Endothelial cell of umbilical vein (primary cell): ENCODE results near the gene VSTM2B. TPM values are rescaled to one million over a fixed set of nuclear protein-coding genes. Genes with fewer than 3 reads are reported as not detected.

ENCODE experiments used
- BruUV-seq: library from RNA; stranded (reverse); fragments of 400-500 nt; replicated peaks from 2 replicates; lab custom pipeline; 2021; lab: Mats Ljungman, UMichigan
- CTCF ChIA-PET: fragments of 300-600, 350-600 bp; sonication (Branson Sonifier 250); formaldehyde crosslinking; loops from one replicate; lab custom pipeline; 2021; ENCODE audit warnings: antibody characterized with exemption, inconsistent platforms; lab: Charles Lee
- POLR2A ChIA-PET: fragments of 300-600, 350-600 bp; sonication (Branson Sonifier 250); formaldehyde crosslinking; loops from one replicate; lab custom pipeline; 2021; ENCODE audit warnings: antibody characterized with exemption, inconsistent platforms; lab: Charles Lee
- DNase-seq: peaks from one replicate; pipeline ENCODE4 v3.0.0-alpha.2; 2011; ENCODE audit warnings: low read depth, low spot score
- FAIRE-seq: peaks from 2 replicates; lab custom pipeline; 2011; peaks lifted over from hg19 to GRCh38; lab: Jason Lieb, UNC
- H2AFZ ChIP-seq: 2 replicates; pipeline ENCODE4 v1.6.0; 2012; ENCODE audit warnings: low read depth, low read length, control low read depth, inconsistent platforms
- H3K27ac ChIP-seq: 2 replicates; pipeline ENCODE4 v1.5.1; 2011; ENCODE audit warnings: low read depth, mild to moderate bottlenecking, control low read depth, low read length, moderate library complexity; ENCODE audit not compliant: insufficient read depth
- H3K27me3 ChIP-seq, 2 experiments: 2 replicates each; pipeline versions ENCODE4 v1.6.0 to v1.6.1; 2011; ENCODE audit warnings: low read length in 2 of 2, mixed read lengths in 1 of 2; ENCODE audit not compliant: control insufficient read depth in 2 of 2, insufficient read depth in 2 of 2
- H3K36me3 ChIP-seq, 2 experiments: 2 replicates in 1 of 2; 3 replicates in 1 of 2; pipeline ENCODE4 v1.5.1; 2011; ENCODE audit warnings: low read length in 2 of 2, mild to moderate bottlenecking in 1 of 2, moderate library complexity in 1 of 2; ENCODE audit not compliant: control insufficient read depth in 2 of 2, insufficient read depth in 2 of 2; ENCODE audit errors: extremely low read depth in 1 of 2
- H3K4me1 ChIP-seq: 3 replicates; pipeline ENCODE4 v1.5.1; 2011; ENCODE audit warnings: mild to moderate bottlenecking, low read length; ENCODE audit not compliant: control insufficient read depth, insufficient read depth; ENCODE audit errors: extremely low read depth
- H3K4me2 ChIP-seq: 2 replicates; pipeline ENCODE4 v1.6.1; 2011; ENCODE audit warnings: low read length, control low read depth, mixed read lengths; ENCODE audit not compliant: insufficient read depth
- H3K4me3 ChIP-seq, 3 experiments: fragments of 200-600 bp in 1 of 3; sonication (generic), shearing (Covaris generic) in 1 of 3; replicated peaks in 1 of 3; 2 replicates each; pipeline ENCODE4 v1.5.1; 2011 to 2016; ENCODE audit warnings: control low read depth in 3 of 3, low read length in 3 of 3, mild to moderate bottlenecking in 2 of 3, inconsistent platforms in 1 of 3, low read depth in 1 of 3, moderate library complexity in 1 of 3; ENCODE audit not compliant: insufficient read depth in 1 of 3
- H3K79me2 ChIP-seq: 2 replicates; pipeline ENCODE4 v1.6.0; 2012; ENCODE audit warnings: low read length, inconsistent platforms; ENCODE audit not compliant: control insufficient read depth, insufficient read depth
- H3K9ac ChIP-seq: replicated peaks from 2 replicates; pipeline ENCODE3; 2011; ENCODE audit warnings: low read length, control low read depth; ENCODE audit not compliant: insufficient read depth; ENCODE audit errors: extremely low read depth
- H3K9me1 ChIP-seq: replicated peaks from 3 replicates; pipeline ENCODE4 v1.6.0; 2011; ENCODE audit warnings: mild to moderate bottlenecking, low read length; ENCODE audit not compliant: control insufficient read depth, insufficient read depth; ENCODE audit errors: extremely low read depth
- H3K9me3 ChIP-seq: replicated peaks from 2 replicates; pipeline ENCODE4 v1.5.1; 2012; ENCODE audit warnings: low read length, inconsistent platforms; ENCODE audit not compliant: control insufficient read depth, insufficient read depth
- H4K20me1 ChIP-seq: replicated peaks from 2 replicates; pipeline ENCODE3; 2011; ENCODE audit warnings: mild to moderate bottlenecking, low read length; ENCODE audit not compliant: control insufficient read depth, insufficient read depth; ENCODE audit errors: extremely low read depth
- EZH2 ChIP-seq: IDR thresholded peaks from 2 replicates; pipeline ENCODE4 v1.6.1; 2012; ENCODE audit warnings: borderline replicate concordance, low read depth, mild to moderate bottlenecking, moderate library complexity, low read length, inconsistent platforms; ENCODE audit not compliant: severe bottlenecking
- FOS ChIP-seq: IDR thresholded peaks from 2 replicates; pipeline ENCODE4 v1.6.1; 2011; ENCODE audit warnings: mild to moderate bottlenecking, low read length, moderate library complexity, borderline replicate concordance; ENCODE audit not compliant: insufficient read depth
- GATA2 ChIP-seq: IDR thresholded peaks from 2 replicates; pipeline ENCODE4 v1.7.0; 2011; ENCODE audit warnings: low read depth, mild to moderate bottlenecking, moderate library complexity, mixed read lengths, low read length; ENCODE audit not compliant: insufficient read length, insufficient read depth
- JUN ChIP-seq: IDR thresholded peaks from 2 replicates; pipeline ENCODE4 v1.6.1; 2011; ENCODE audit warnings: borderline replicate concordance, low read depth; ENCODE audit not compliant: insufficient read length, insufficient read depth
- MYC ChIP-seq: IDR thresholded peaks from one replicate; pipeline ENCODE4 v1.6.1; 2011; ENCODE audit warnings: mild to moderate bottlenecking, low read depth, low read length
- POLR2A ChIP-seq: IDR thresholded peaks from 2 replicates; pipeline ENCODE4 v1.6.1; 2012; ENCODE audit warnings: low read depth, mild to moderate bottlenecking, control low read depth, low read length
- POLR2AphosphoS5 ChIP-seq: IDR thresholded peaks from 2 replicates; pipeline ENCODE4 v1.6.1; 2012; ENCODE audit warnings: low read depth, mild to moderate bottlenecking, control low read depth, low read length, moderate library complexity; ENCODE audit not compliant: insufficient read depth
- dilution Hi-C: fragments of 300-500 bp; cut with MboI; formaldehyde crosslinking; loops from one replicate; pipeline ENCODE4 v1.15.0; 2019; ENCODE audit warnings: low sequenced_read_pairs; ENCODE audit not compliant: extremely low pct_ligation_motif_present
- intact Hi-C: fragments of 100-400 bp; cut with micrococcal nuclease; formaldehyde crosslinking; loops from one replicate; pipeline ENCODE4 v1.10.0; 2022
- polyA plus RNA-seq, 4 experiments: library from polyadenylated mRNA; depleted of rRNA in 3 of 4; stranded (reverse) in 3 of 4; unstranded in 1 of 4; fragments of >200 nt; gene quantifications; 2 replicates each; pipeline versions ENCODE4 v1.2.1 to v1.2.3, GENCODE V29; 2011 to 2012; ENCODE audit warnings: missing spikeins in 1 of 4
- total RNA-seq: library from RNA; stranded (reverse); gene quantifications from 2 replicates; pipeline ENCODE4 v1.2.3, GENCODE V29; 2021
- TF ChIP-seq, protein P1 (sequence below), 2 donors: IDR thresholded peaks; 1 replicate in 1 of 2; 2 replicates in 1 of 2; pipeline ENCODE4 v1.5.1; 2011; ENCODE audit warnings: low read length in 2 of 2, mild to moderate bottlenecking in 2 of 2, moderate library complexity in 2 of 2, control low read depth in 1 of 2, inconsistent platforms in 1 of 2, low read depth in 1 of 2; ENCODE audit not compliant: insufficient read depth in 1 of 2; ENCODE audit errors: extremely low read depth in 1 of 2
- TF ChIP-seq, protein P2 (sequence below): IDR thresholded peaks from 2 replicates; pipeline ENCODE4 v1.6.1; 2011; ENCODE audit not compliant: insufficient read depth, insufficient read length

The VSTM2B gene
- total and polyA plus RNA-seq, 2 donors (not counting 3 experiments of a cell fraction or from before 2014, with no cell fraction given): not detected

DNA sequence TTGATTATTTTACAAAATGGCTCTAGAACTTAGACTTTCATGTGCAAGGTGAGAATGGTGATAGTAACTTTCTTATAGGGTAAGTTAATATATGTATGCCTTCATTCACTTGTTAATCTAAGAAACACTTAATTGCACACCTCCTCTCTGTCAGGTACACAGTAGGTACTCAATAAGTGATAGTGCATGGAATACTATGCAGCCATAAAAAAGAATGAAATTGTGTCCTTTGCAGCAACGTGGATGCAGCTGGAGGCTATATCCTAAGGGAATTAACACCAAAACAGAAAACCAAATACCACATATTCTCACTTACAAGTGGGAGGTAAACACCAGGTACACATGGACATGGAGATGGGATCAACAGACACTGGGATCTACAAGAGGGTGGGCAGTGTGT lies 17.6 kb upstream of the VSTM2B start:
- Histone ChIP-seq H3K4me2 (no peak overlapping the region), H3K9ac (no peak overlapping the region), H3K79me2 (no peaks in the 10 kb centered on the region), H3K9me1 (no peaks in the 10 kb centered on the region), H3K36me3 (no peaks in the 10 kb centered on the region), H3K27me3 (no peaks in the 10 kb centered on the region), H4K20me1 (no peaks in the 10 kb centered on the region), H2AFZ (no peak overlapping the region), H3K27ac (no peak overlapping the region), H3K9me3 (peaks cover 5% of the 10 kb centered on the region), H3K4me3 (no peak overlapping the region), H3K4me1 (no peaks in the 10 kb centered on the region)
- ChIA-PET CTCF (no interaction called here), POLR2A (no interaction called here)
- no TSS peak for BruUV-seq
- DNase-seq (no peak), FAIRE-seq (no peak)
- no peak for TF ChIP-seq JUN
- TF ChIP-seq POLR2AphosphoS5: no peak
- TF ChIP-seq FOS: no peak
- no peak for TF ChIP-seq POLR2A
- TF ChIP-seq EZH2: no peak
- TF ChIP-seq, protein P1, sequence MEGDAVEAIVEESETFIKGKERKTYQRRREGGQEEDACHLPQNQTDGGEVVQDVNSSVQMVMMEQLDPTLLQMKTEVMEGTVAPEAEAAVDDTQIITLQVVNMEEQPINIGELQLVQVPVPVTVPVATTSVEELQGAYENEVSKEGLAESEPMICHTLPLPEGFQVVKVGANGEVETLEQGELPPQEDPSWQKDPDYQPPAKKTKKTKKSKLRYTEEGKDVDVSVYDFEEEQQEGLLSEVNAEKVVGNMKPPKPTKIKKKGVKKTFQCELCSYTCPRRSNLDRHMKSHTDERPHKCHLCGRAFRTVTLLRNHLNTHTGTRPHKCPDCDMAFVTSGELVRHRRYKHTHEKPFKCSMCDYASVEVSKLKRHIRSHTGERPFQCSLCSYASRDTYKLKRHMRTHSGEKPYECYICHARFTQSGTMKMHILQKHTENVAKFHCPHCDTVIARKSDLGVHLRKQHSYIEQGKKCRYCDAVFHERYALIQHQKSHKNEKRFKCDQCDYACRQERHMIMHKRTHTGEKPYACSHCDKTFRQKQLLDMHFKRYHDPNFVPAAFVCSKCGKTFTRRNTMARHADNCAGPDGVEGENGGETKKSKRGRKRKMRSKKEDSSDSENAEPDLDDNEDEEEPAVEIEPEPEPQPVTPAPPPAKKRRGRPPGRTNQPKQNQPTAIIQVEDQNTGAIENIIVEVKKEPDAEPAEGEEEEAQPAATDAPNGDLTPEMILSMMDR (IDR thresholded peaks at IDR 0.05; ENCODE audit: extremely low read depth in 1 of 2, insufficient read depth in 1 of 2, low read depth in 1 of 2, low read length in 2 of 2): no peak
- dilution Hi-C loops (no loop called here), intact Hi-C loops (no loop called here)

DNA sequence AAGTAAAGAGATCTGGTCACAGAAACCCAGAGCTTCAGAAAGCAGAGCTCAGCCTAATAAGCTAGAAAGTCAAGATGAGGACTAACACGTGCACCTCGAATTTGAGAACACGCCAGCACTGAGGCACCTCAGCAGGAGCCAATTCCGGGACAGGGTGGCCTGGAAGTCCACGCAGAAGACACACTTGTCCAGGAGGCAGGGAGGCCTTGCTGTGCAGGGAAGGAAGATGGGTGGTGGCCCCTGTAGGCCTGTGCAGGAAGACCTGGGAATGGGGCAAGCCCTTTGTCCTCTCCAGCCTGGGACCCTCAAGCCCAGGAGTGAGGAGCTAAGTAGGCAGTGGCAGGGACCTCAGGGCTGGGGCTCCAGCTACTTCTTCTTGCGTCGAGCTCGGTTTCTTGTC lies 16.3 kb upstream of the VSTM2B start:
- no peak overlapping the region for H3K4me3 ChIP-seq
- H3K4me1 ChIP-seq: no peaks in the 10 kb centered on the region
- dilution Hi-C loops (no loop called here), intact Hi-C loops (no loop called here)
- H3K36me3 ChIP-seq: no peaks in the 10 kb centered on the region
- no peaks in the 10 kb centered on the region for H3K79me2 ChIP-seq
- BruUV-seq: no TSS peak
- no peaks in the 10 kb centered on the region for H4K20me1 ChIP-seq
- H3K9me3 ChIP-seq: peaks cover 5% of the 10 kb centered on the region
- CTCF ChIA-PET: no interaction called here
- no peaks in the 10 kb centered on the region for H3K27me3 ChIP-seq
- no peak overlapping the region for H3K4me2 ChIP-seq
- H3K27ac ChIP-seq: no peak overlapping the region
- no peak overlapping the region for H2AFZ ChIP-seq
- H3K9me1 ChIP-seq: no peaks in the 10 kb centered on the region
- TF ChIP-seq MYC: no peak
- TF ChIP-seq POLR2A: no peak
- TF ChIP-seq GATA2: no peak
- no peak for TF ChIP-seq FOS
- TF ChIP-seq POLR2AphosphoS5: no peak
- TF ChIP-seq, protein P2, sequence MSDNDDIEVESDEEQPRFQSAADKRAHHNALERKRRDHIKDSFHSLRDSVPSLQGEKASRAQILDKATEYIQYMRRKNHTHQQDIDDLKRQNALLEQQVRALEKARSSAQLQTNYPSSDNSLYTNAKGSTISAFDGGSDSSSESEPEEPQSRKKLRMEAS: no peak
- TF ChIP-seq JUN: no peak
- no peak for TF ChIP-seq EZH2
- TF ChIP-seq, protein P1 (IDR thresholded peaks at IDR 0.05; ENCODE audit: extremely low read depth in 1 of 2, insufficient read depth in 1 of 2, low read depth in 1 of 2, low read length in 2 of 2): no peak
- no peak overlapping the region for H3K9ac ChIP-seq
- DNase-seq (no peak), FAIRE-seq (no peak)
- POLR2A ChIA-PET: no interaction called here
